ENCODE measurements around the gene BEGAIN.
"Not testable (repeated sequence)": the region's sequence is repeated elsewhere in the genome, so short reads cannot be mapped to it uniquely, and the experiment has no call there.

The BEGAIN gene

GRCh38 chr14:100506053-100506452 lies 81.2 kb downstream of the BEGAIN start:
- not testable (repeated sequence) for DNase-seq (ENCODE audit: low spot score)

DNA sequence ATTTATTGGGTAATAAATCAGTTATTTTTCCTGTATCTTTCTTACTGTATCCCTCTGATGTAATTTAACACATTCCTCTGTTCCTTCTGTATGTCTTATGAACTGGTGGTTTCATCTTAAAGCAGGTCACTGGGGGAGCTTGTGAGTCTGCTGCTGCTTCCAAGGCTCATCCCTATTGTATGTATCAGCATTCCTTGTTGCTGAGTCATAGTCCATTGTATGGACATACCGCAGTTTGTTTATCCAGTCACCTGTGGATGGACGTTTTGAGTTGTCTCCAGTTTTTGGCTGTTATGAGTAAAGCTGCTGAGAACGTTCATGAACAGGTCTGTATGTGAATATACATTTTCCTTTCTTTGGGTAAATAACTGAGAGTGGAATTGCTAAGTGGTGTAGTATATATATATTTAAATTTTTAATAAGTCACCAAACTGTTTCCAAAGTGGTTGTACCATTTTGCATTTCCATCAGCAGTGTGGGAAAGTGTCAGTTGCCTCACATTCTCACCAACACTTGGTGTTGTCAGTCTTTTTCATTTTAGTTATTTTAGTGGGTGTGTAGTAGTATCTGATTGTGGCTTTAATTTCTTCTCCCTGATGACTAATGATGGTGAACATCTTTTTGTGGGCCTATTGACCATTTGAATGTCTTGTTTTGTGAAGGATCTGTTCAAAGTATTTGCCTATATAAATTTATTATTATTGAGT lies 82.7 kb downstream of the BEGAIN start:
- no peak for DNase-seq (ENCODE audit: low spot score)

- no peak for DNase-seq (ENCODE audit: low spot score)
Observed at GRCh38 chr14:100503251-100503650, 84.0 kb downstream of the BEGAIN start.

- no peak for DNase-seq (ENCODE audit: low spot score)
Observed at GRCh38 chr14:100502622-100503220, 84.5 kb downstream of the BEGAIN start.

GRCh38 chr14:100500128-100500527 lies 87.1 kb downstream of the BEGAIN start:
- no peak for DNase-seq (ENCODE audit: low spot score)

- DNase-seq (ENCODE audit: low spot score), result no peak
Observed at GRCh38 chr14:100498068-100498467, 89.1 kb downstream of the BEGAIN start.

GRCh38 chr14:100495917-100496316 lies 91.3 kb downstream of the BEGAIN start:
- no peak for DNase-seq (ENCODE audit: low spot score)

- DNase-seq (ENCODE audit: low spot score), result no peak
Observed at GRCh38 chr14:100494645-100495044, 92.6 kb downstream of the BEGAIN start.

- no peak for DNase-seq (ENCODE audit: low spot score)
Observed at GRCh38 chr14:100490252-100490651, 97.0 kb downstream of the BEGAIN start.

DNA sequence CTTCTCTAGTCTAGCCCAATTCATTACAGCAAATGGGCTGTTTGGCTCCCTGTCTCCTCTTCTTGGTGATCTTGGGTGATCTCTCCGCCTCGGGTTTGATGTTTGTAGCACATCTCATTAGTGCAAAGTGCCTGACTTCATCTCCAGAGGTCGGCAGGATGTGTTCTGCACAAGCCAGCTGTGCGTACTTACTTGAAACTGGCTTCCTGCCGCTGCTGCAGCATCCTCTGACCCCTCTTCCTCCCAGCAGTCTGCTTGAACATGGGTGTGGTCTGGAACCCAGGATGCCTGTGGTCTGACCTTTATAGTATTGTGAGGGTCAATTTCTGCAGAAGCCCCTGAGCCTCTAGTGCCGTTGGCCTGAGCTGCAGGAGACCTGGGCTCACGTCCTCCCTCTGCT lies 99.2 kb downstream of the BEGAIN start:
- DNase-seq (ENCODE audit: low spot score), result no peak

DNA sequence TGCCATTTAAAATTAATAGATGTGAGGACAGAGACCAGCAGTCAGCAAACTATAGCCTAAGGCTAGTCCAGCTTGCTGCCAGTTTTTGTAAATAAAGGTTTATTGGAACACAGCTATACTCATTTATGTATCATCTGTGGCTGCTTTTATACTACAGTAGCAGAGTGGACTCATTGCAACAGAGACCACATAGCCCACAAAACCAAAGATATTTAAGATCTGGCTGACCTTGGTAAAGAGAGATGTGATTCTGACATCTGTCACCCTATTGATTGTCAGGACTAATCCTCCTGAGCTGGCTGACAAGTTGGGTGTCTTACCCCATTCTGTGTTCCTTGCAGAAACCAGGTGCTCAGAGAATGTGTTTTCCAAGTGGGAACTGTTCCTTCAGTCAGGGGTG lies 99.9 kb downstream of the BEGAIN start:
- DNase-seq (ENCODE audit: low spot score), result no peak

Data from AG20443 (cell line).